HG03520 (cell line): ENCODE results near the gene CELF3.
"Not testable (repeated sequence)": the region's sequence is repeated elsewhere in the genome, so short reads cannot be mapped to it uniquely, and the experiment has no call there.

Experiments
- ATAC-seq: cut with Tn5 transposase; IDR thresholded peaks from one replicate; pipeline ENCODE4 v1.9.1; 2021; ENCODE audit warnings: mild to moderate bottlenecking, moderate library complexity; ENCODE audit not compliant: unreplicated experiment

CELF3 gene

GRCh38 chr1:151704246-151704645 lies 12.4 kb downstream of the CELF3 start:
- no peak for ATAC-seq

GRCh38 chr1:151703813-151704212 lies 12.8 kb downstream of the CELF3 start:
- no peak for ATAC-seq

- no peak for ATAC-seq
Observed at GRCh38 chr1:151702936-151703335, 13.7 kb downstream of the CELF3 start.

GRCh38 chr1:151701515-151701914 lies 15.1 kb downstream of the CELF3 start:
- no peak for ATAC-seq

- ATAC-seq, result no peak
Observed at GRCh38 chr1:151693057-151693651, 23.4 kb downstream of the CELF3 start.

- no peak for ATAC-seq
Observed at GRCh38 chr1:151692226-151692625, 24.4 kb downstream of the CELF3 start.

- no peak for ATAC-seq
Observed at GRCh38 chr1:151689494-151689893, 27.1 kb downstream of the CELF3 start.

GRCh38 chr1:151686561-151686960 lies 30.0 kb downstream of the CELF3 start:
- ATAC-seq, result no peak

- no peak for ATAC-seq
Observed at GRCh38 chr1:151684128-151684527, 32.5 kb downstream of the CELF3 start.

- not testable (repeated sequence) for ATAC-seq
Observed at GRCh38 chr1:151682901-151683300, 33.7 kb downstream of the CELF3 start.

- no peak for ATAC-seq
Observed at GRCh38 chr1:151681923-151682322, 34.7 kb downstream of the CELF3 start.

GRCh38 chr1:151680826-151681225 lies 35.8 kb downstream of the CELF3 start:
- ATAC-seq, result no peak

- no peak for ATAC-seq
Observed at GRCh38 chr1:151680391-151680790, 36.2 kb downstream of the CELF3 start.

- no peak for ATAC-seq
Observed at GRCh38 chr1:151673407-151673806, 43.2 kb downstream of the CELF3 start.

GRCh38 chr1:151670036-151670675 lies 46.4 kb downstream of the CELF3 start:
- not testable (repeated sequence) for ATAC-seq

GRCh38 chr1:151668090-151668489 lies 48.5 kb downstream of the CELF3 start:
- no peak for ATAC-seq

GRCh38 chr1:151661751-151662150 lies 54.9 kb downstream of the CELF3 start:
- no peak for ATAC-seq

GRCh38 chr1:151655371-151655770 lies 61.2 kb downstream of the CELF3 start:
- ATAC-seq, result no peak

- ATAC-seq, result no peak
Observed at GRCh38 chr1:151653397-151653796, 63.2 kb downstream of the CELF3 start.
